ENCODE measurements around the gene MLLT1.

DNA sequence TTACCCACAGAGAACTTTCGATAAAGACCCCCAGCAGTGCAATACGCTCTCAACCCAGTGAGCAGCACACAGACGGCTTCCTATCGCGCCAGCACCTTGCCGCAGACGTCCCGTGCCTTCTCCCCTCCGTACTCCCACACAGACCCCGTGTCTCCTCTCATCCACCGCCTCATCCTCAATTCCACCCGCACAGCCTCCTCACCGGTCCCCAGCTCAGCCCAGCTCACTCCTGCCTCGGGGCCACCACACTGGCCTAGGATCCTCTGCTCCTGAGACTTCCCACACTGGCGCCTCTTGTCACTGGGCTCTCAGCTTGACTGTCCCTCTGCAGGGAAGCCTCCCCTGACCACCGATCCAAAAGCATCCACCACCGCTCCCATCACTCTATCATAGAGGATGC is 9.0 kb downstream of the MLLT1 start:
- TF ChIP-seq EP300 (IDR thresholded peaks at IDR 0.05) (no peak), POLR2A (IDR thresholded peaks at IDR 0.05) (no peak), POLR2AphosphoS5 (IDR thresholded peaks at IDR 0.05) (no peak)
- TF ChIP-seq, protein P1, sequence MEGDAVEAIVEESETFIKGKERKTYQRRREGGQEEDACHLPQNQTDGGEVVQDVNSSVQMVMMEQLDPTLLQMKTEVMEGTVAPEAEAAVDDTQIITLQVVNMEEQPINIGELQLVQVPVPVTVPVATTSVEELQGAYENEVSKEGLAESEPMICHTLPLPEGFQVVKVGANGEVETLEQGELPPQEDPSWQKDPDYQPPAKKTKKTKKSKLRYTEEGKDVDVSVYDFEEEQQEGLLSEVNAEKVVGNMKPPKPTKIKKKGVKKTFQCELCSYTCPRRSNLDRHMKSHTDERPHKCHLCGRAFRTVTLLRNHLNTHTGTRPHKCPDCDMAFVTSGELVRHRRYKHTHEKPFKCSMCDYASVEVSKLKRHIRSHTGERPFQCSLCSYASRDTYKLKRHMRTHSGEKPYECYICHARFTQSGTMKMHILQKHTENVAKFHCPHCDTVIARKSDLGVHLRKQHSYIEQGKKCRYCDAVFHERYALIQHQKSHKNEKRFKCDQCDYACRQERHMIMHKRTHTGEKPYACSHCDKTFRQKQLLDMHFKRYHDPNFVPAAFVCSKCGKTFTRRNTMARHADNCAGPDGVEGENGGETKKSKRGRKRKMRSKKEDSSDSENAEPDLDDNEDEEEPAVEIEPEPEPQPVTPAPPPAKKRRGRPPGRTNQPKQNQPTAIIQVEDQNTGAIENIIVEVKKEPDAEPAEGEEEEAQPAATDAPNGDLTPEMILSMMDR (IDR thresholded peaks at IDR 0.05): no peak

Measured in suprapubic skin (tissue), 4 donors.